ENCODE measurements around the gene CADM1.

The CADM1 gene

GRCh38 chr11:115504276-115505158 is at the start of gene CADM1:
Gene CADM1, minus strand, starts transcription at chr11:115504415.
- DNase-seq (ENCODE audit: low read depth): peak; percentile 76

- DNase-seq (ENCODE audit: low read depth): no peak
Observed at GRCh38 chr11:115552773-115553438, 48.7 kb upstream of the CADM1 start.

GRCh38 chr11:115552151-115552772 is 48.0 kb upstream of the CADM1 start:
- no peak for DNase-seq (ENCODE audit: low read depth)

GRCh38 chr11:115550291-115551059 is 46.3 kb upstream of the CADM1 start:
- no peak for DNase-seq (ENCODE audit: low read depth)

- DNase-seq (ENCODE audit: low read depth): no peak
Observed at GRCh38 chr11:115548878-115549528, 44.8 kb upstream of the CADM1 start.

- no peak for DNase-seq (ENCODE audit: low read depth)
Observed at GRCh38 chr11:115545581-115546210, 41.5 kb upstream of the CADM1 start.

- no peak for DNase-seq (ENCODE audit: low read depth)
Observed at GRCh38 chr11:115544422-115544948, 40.3 kb upstream of the CADM1 start.

- DNase-seq (ENCODE audit: low read depth): no peak
Observed at GRCh38 chr11:115541518-115541917, 37.3 kb upstream of the CADM1 start.

GRCh38 chr11:115539844-115540243 is 35.6 kb upstream of the CADM1 start:
- no peak for DNase-seq (ENCODE audit: low read depth)

- no peak for DNase-seq (ENCODE audit: low read depth)
Observed at GRCh38 chr11:115535781-115536180, 31.6 kb upstream of the CADM1 start.

- no peak for DNase-seq (ENCODE audit: low read depth)
Observed at GRCh38 chr11:115530752-115531151, 26.5 kb upstream of the CADM1 start.

GRCh38 chr11:115528225-115528624 is 24.0 kb upstream of the CADM1 start:
- DNase-seq (ENCODE audit: low read depth): no peak

GRCh38 chr11:115527534-115528125 is 23.4 kb upstream of the CADM1 start:
- DNase-seq (ENCODE audit: low read depth): no peak

- no peak for DNase-seq (ENCODE audit: low read depth)
Observed at GRCh38 chr11:115525531-115526006, 21.4 kb upstream of the CADM1 start.

GRCh38 chr11:115524572-115524971 is 20.4 kb upstream of the CADM1 start:
- no peak for DNase-seq (ENCODE audit: low read depth)

- DNase-seq (ENCODE audit: low read depth): no peak
Observed at GRCh38 chr11:115523727-115524399, 19.6 kb upstream of the CADM1 start.

GRCh38 chr11:115522302-115522701 is 18.1 kb upstream of the CADM1 start:
- DNase-seq (ENCODE audit: low read depth): no peak

- no peak for DNase-seq (ENCODE audit: low read depth)
Observed at GRCh38 chr11:115521825-115522224, 17.6 kb upstream of the CADM1 start.

- DNase-seq (ENCODE audit: low read depth): no peak
Observed at GRCh38 chr11:115518983-115519628, 14.9 kb upstream of the CADM1 start.
